Transverse colon (tissue), 4 donors: Measurements from ENCODE around the gene SUFU. TPM values are rescaled to one million over a fixed set of nuclear protein-coding genes. Genes with fewer than 3 reads are reported as not detected.
A peak's percentile ranks its signal among the peaks of the same experiment; 100 is the strongest.

Source experiments
- DNase-seq: peaks from one replicate; pipeline ENCODE4 v3.0.0-alpha.2; 2019
- H3K27ac ChIP-seq, 4 donors: fragments of 200-600 bp; sonication (generic); 2 replicates each; pipeline ENCODE4 v1.5.1; 2016 to 2018; ENCODE audit warnings: inconsistent platforms in 4 of 4
- H3K27me3 ChIP-seq: fragments of 200-600 bp; sonication (generic); 2 replicates; pipeline ENCODE4 v1.5.1; 2017; ENCODE audit warnings: inconsistent platforms
- H3K36me3 ChIP-seq, 4 donors: fragments of 200-600 bp; sonication (generic); 2 replicates each; pipeline ENCODE4 v1.5.1; 2017 to 2019; ENCODE audit warnings: inconsistent platforms in 4 of 4
- H3K4me1 ChIP-seq, 4 donors: fragments of 200-600 bp; sonication (generic); 2 replicates each; pipeline ENCODE4 v1.5.1; 2017 to 2020; ENCODE audit warnings: inconsistent platforms in 4 of 4
- H3K4me3 ChIP-seq, 4 donors: fragments of 200-600 bp; sonication (generic); 1 replicate in 1 of 4; 2 replicates in 3 of 4; pipeline versions ENCODE4 v1.5.1 to v1.6.1; 2017 to 2019; ENCODE audit warnings: inconsistent platforms in 4 of 4
- H3K9me3 ChIP-seq, 2 donors: fragments of 200-600 bp; sonication (generic); 2 replicates each; pipeline ENCODE4 v1.5.1; 2017 to 2019; ENCODE audit warnings: inconsistent platforms in 2 of 2
- CTCF ChIP-seq, 5 experiments: fragments of 200-600 bp in 3 of 5; fragments of 450-650 bp in 2 of 5; sonication (generic) in 3 of 5; IDR thresholded peaks; 1 replicate in 2 of 5; 2 replicates in 3 of 5; pipeline ENCODE4 v1.5.1; 2016 to 2017; ENCODE audit warnings: antibody characterized with exemption in 5 of 5, inconsistent platforms in 3 of 5, mild to moderate bottlenecking in 2 of 5, moderate library complexity in 1 of 5
- EP300 ChIP-seq: sonication (generic); formaldehyde crosslinking; IDR thresholded peaks from one replicate; pipeline ENCODE4 v1.6.1; 2017; ENCODE audit warnings: antibody characterized with exemption, low read depth
- POLR2A ChIP-seq: fragments of 450-650 bp; IDR thresholded peaks from one replicate; pipeline ENCODE4 v1.6.1; 2016; ENCODE audit warnings: antibody characterized with exemption, mild to moderate bottlenecking, moderate library complexity
- POLR2AphosphoS5 ChIP-seq, 3 donors: sonication (generic); formaldehyde crosslinking; IDR thresholded peaks; one replicate each; pipeline ENCODE4 v1.6.1; 2016; ENCODE audit warnings: antibody characterized with exemption in 3 of 3
- WGBS, 2 donors: methylation state at CpG; one replicate each; pipeline ENCODE4 v1.1.5; 2018; ENCODE audit warnings: low coverage in 1 of 2; 5-methylcytosine and 5-hydroxymethylcytosine counted together
- in situ Hi-C, 4 donors: fragments of 200-750 bp; cut with MboI; loops; one replicate each; pipeline versions ENCODE4 v1.15.0 to v1.15.1; 2017; ENCODE audit warnings: low sequenced_read_pairs in 3 of 4, low pct_ligation_motif_present in 1 of 4, low pct_unique_long_range_greater_than_20kb in 1 of 4
- intact Hi-C: fragments of 100-400 bp; cut with DNase I; formaldehyde crosslinking; loops from one replicate; pipeline ENCODE4 v1.15.1; 2023; ENCODE audit warnings: low total_unique reads
- total RNA-seq, 4 donors: library from RNA; depleted of rRNA; stranded (reverse); fragments of >200 nt; gene quantifications; one replicate each; pipeline ENCODE4 v1.1.0, GENCODE V29; 2016

SUFU gene
- total RNA-seq, 4 donors from 2014 or later: 5.4 to 13.8 (median 6.6) TPM

DNA sequence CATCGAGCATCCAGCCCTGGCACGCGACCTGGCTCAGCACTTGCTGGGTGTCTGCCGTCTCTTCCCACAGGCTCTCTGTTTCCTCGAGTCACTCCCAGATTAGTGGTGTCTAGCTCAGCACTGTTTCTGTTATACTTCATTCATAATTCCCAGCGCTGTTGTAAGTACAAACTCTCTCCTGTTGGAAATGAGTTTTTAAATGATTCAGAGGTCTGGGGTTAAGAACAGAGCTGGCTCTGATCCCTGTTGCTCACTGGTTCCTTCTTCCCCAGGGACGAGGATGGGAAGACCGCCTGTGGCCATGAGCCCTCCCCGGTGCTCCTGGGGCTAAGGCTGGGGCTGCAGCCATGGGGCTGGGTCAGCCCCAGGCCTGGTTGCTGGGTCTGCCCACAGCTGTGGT is 35.1 kb upstream of the SUFU start:
- Histone ChIP-seq H3K36me3 (no peaks in the 10 kb centered on the region), H3K9me3 (no peaks in the 10 kb centered on the region), H3K27me3 (no peaks in the 10 kb centered on the region), H3K4me1 (peaks cover 0 to 11% (median under 1%) of the 10 kb centered on the region in 4 donors), H3K4me3 (no peak overlapping the region), H3K27ac (peak overlapping the region; percentile 17 to 74 (median 62))
- 83 to 86% methylated on average over 2 to 9 of the region's 9 CpGs for WGBS, 2 donors
- TF ChIP-seq CTCF (IDR thresholded peaks at IDR 0.05) (no peak), EP300 (no peak), POLR2AphosphoS5 (IDR thresholded peaks at IDR 0.05) (no peak), POLR2A (no peak)
- DNase-seq: no peak
- in situ Hi-C loops: no loop called here
- intact Hi-C loops: no loop called here

DNA sequence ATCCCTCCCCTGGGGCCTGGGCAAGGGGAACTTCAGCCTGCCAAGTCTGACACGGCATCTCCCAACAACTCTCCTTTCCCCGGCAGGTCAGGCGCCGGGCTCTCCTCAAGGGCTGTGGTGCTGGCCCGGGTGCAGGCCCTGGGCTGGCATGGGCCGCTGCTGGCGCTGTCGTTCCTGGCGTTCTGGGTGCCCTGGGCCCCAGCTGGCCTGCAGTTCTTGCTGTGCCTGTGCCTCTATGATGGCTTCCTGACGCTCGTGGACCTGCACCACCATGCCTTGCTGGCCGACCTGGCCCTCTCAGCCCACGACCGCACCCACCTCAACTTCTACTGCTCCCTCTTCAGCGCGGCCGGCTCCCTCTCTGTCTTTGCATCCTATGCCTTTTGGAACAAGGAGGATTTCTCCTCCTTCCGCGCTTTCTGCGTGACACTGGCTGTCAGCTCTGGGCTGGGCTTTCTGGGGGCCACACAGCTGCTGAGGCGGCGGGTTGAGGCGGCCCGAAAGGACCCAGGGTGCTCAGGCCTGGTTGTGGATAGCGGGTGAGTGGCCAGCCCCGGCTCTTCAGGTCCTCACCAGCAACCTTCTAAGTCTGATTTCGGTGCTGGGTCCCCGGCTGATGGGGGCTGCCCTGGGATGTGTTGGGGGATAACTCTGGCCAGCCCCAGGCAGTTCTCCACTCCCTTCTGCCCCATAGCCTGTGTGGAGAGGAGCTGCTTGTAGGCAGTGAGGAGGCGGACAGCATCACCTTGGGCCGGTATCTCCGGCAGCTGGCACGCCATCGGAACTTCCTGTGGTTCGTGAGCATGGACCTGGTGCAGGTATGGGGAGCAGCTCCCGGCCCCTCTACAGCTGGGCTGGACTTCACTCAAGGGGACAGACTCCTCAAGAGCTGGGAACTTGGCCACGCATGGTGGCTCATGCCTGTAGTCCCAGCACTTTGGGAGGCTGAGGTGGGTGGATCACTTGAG is 32.9 kb upstream of the SUFU start:
- H3K27ac ChIP-seq: no peak overlapping the region
- no peak overlapping the region for H3K4me3 ChIP-seq
- H3K9me3 ChIP-seq: no peaks in the 10 kb centered on the region
- in situ Hi-C loops: no loop called here
- intact Hi-C loops: no loop called here
- 91 to 93% methylated on average over 7 to 36 of the region's 36 CpGs for WGBS, 2 donors
- peaks cover 0 to 10% (median 0%) of the 10 kb centered on the region in 4 donors for H3K4me1 ChIP-seq
- no peak for DNase-seq
- H3K36me3 ChIP-seq: no peaks in the 10 kb centered on the region
- H3K27me3 ChIP-seq: no peaks in the 10 kb centered on the region
- no peak for TF ChIP-seq CTCF (IDR thresholded peaks at IDR 0.05)
- no peak for TF ChIP-seq POLR2AphosphoS5 (IDR thresholded peaks at IDR 0.05)
- no peak for TF ChIP-seq EP300
- no peak for TF ChIP-seq POLR2A

DNA sequence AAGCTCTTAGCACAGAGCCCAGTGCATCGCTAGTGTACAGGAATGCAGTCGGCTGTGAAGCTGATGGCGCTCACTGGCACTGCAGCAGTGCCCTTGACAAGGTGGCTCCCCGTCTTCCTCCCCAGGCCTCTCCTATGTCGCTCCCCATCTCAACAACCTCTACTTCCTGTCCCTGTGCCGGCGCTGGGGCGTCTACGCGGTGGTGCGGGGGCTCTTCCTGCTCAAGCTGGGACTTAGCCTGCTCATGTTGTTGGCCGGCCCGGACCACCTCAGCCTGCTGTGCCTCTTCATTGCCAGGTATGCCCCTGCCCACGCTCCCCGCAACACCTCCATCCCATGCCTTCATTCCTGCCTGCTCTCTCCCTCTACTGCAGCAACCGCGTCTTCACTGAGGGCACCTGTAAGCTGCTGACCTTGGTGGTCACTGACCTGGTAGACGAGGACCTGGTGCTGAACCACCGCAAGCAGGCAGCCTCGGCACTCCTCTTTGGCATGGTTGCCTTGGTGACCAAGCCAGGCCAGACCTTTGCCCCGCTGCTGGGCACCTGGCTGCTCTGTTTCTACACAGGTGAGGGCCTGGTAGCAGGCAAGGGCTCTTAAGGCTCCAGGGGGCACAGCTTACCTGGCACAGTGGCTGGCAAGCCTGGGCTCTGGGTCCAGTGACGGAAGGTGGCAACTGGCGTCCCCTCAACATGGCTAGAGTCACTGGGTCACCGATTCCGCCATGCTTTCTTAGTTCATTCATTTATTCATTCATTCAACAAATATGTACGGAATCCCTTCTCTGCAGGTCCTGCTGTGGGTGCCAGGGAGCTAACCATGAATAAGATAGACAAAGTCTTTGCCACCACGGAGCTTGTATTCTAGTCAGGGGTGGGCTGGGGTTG is 30.1 kb upstream of the SUFU start:
- intact Hi-C loops: no loop called here
- H3K9me3 ChIP-seq: no peaks in the 10 kb centered on the region
- 79 to 90% methylated on average over 2 to 27 of the region's 27 CpGs for WGBS, 2 donors
- H3K4me3 ChIP-seq: no peak overlapping the region
- in situ Hi-C loops: no loop called here
- H3K36me3 ChIP-seq: no peaks in the 10 kb centered on the region
- H3K27ac ChIP-seq: no peak overlapping the region
- H3K4me1 ChIP-seq: no peaks in the 10 kb centered on the region
- no peak for DNase-seq
- H3K27me3 ChIP-seq: no peaks in the 10 kb centered on the region
- TF ChIP-seq POLR2AphosphoS5 (IDR thresholded peaks at IDR 0.05) (peak in 1 of 3 donors; percentile 19), POLR2A (no peak)

DNA sequence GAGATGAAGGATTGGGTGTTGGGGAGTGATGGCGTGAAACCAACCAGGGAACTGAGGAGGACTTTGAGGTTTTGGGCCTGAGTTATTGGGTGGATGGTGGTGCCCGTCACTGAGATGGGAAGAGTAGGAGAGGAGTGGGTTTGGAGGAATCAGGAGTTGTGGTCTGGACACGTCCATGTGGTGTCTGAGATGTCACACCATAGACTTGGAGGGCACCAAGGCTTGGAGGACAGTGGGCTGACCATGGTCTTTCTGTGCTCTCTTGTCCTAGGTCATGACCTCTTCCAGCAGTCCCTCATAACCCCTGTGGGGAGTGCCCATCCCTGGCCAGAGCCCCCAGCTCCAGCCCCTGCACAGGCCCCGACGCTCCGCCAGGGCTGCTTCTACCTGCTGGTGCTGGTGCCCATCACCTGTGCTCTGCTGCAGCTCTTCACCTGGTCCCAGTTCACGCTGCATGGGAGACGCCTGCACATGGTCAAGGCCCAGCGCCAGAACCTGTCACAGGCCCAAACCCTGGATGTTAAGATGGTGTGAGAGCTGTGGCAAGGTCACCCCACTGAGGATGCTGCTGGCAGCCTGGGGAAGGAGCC is 28.2 kb upstream of the SUFU start:
- Histone ChIP-seq H3K36me3 (no peaks in the 10 kb centered on the region), H3K4me1 (no peaks in the 10 kb centered on the region), H3K27me3 (no peaks in the 10 kb centered on the region), H3K9me3 (no peaks in the 10 kb centered on the region), H3K4me3 (no peak overlapping the region), H3K27ac (no peak overlapping the region)
- TF ChIP-seq EP300: no peak
- no peak for TF ChIP-seq CTCF (IDR thresholded peaks at IDR 0.05)
- TF ChIP-seq POLR2AphosphoS5 (IDR thresholded peaks at IDR 0.05): no peak
- no peak for TF ChIP-seq POLR2A
- in situ Hi-C loops (no loop called here), intact Hi-C loops (loop anchor here (5.0 kb wide), 1 partner anchor 83 kb away; no protein-coding TSS in a partner anchor)
- no peak for DNase-seq
- WGBS, 2 donors: 85 to 94% methylated on average over 4 to 9 of the region's 9 CpGs
